Spleen (tissue), 11 donors: Measurements from ENCODE around the gene NSL1. TPM values are rescaled to one million over a fixed set of nuclear protein-coding genes. Genes with fewer than 3 reads are reported as not detected.
"Not testable (repeated sequence)": the region's sequence is repeated elsewhere in the genome, so short reads cannot be mapped to it uniquely, and the experiment has no call there.

ENCODE experiments used
- DNase-seq: peaks from one replicate; pipeline ENCODE4 v3.0.0-alpha.2; 2020
- H3K27ac ChIP-seq, 8 donors: fragments of 200-600 bp; sonication (generic) in 7 of 8; 1 replicate in 4 of 8; 2 replicates in 4 of 8; pipeline versions ENCODE4 v1.5.0 to v1.8.0; 2016 to 2021; ENCODE audit warnings: inconsistent platforms in 4 of 8, mild to moderate bottlenecking in 4 of 8, moderate library complexity in 1 of 8
- H3K27me3 ChIP-seq, 7 donors: fragments of 200-600 bp; sonication (generic) in 6 of 7; replicated peaks in 1 of 7; 1 replicate in 4 of 7; 2 replicates in 3 of 7; pipeline versions ENCODE4 v1.5.0 to v1.8.0; 2016 to 2021; ENCODE audit warnings: inconsistent platforms in 3 of 7, mild to moderate bottlenecking in 1 of 7
- H3K36me3 ChIP-seq, 6 donors: fragments of 200-600 bp; sonication (generic) in 5 of 6; 1 replicate in 4 of 6; 2 replicates in 2 of 6; pipeline versions ENCODE4 v1.5.0 to v1.8.0; 2016 to 2021; ENCODE audit warnings: inconsistent platforms in 2 of 6
- H3K4me1 ChIP-seq, 6 donors: fragments of 200-600 bp; sonication (generic) in 5 of 6; 1 replicate in 3 of 6; 2 replicates in 3 of 6; pipeline versions ENCODE4 v1.5.0 to v1.8.0; 2016 to 2021; ENCODE audit warnings: inconsistent platforms in 3 of 6
- H3K4me3 ChIP-seq, 8 donors: fragments of 200-600 bp; sonication (generic) in 7 of 8; 1 replicate in 4 of 8; 2 replicates in 4 of 8; pipeline versions ENCODE4 v1.5.0 to v1.8.0; 2016 to 2021; ENCODE audit warnings: inconsistent platforms in 4 of 8, mild to moderate bottlenecking in 4 of 8, moderate library complexity in 2 of 8
- H3K9me3 ChIP-seq, 8 donors: fragments of 200-600 bp; sonication (generic) in 7 of 8; 1 replicate in 4 of 8; 2 replicates in 4 of 8; pipeline versions ENCODE4 v1.5.0 to v1.8.0; 2016 to 2021; ENCODE audit warnings: inconsistent platforms in 4 of 8
- POLR2A ChIP-seq, 3 donors: fragments of 450-650 bp; IDR thresholded peaks; one replicate each; pipeline ENCODE4 v1.5.1; 2017; ENCODE audit warnings: antibody characterized with exemption in 3 of 3, mild to moderate bottlenecking in 1 of 3
- POLR2AphosphoS5 ChIP-seq, 3 donors: sonication (generic); formaldehyde crosslinking; IDR thresholded peaks; one replicate each; pipeline ENCODE4 v1.5.1; 2017; ENCODE audit warnings: antibody characterized with exemption in 3 of 3
- whole genome bisulfite sequencing, 5 donors: extraction: QIAGEN DNeasy Blood & Tissue Kit in 3 of 5; methylation state at CpG; one replicate each; pipeline versions ENCODE4 v1.1.5 to v1.1.7; 2013 to 2018; 5-methylcytosine and 5-hydroxymethylcytosine counted together
- intact Hi-C: fragments of 100-400 bp; cut with DNase I; formaldehyde crosslinking; loops from one replicate; pipeline ENCODE4 v1.15.0; 2023; ENCODE audit warnings: low total_unique reads
- polyA plus RNA-seq, 3 donors: library from polyadenylated mRNA; stranded (reverse); fragments of 200-250 nt; gene quantifications; one replicate each; pipeline ENCODE4 v1.2.1, GENCODE V29; 2013
- total RNA-seq, 7 donors: library from RNA; depleted of rRNA in 3 of 7; stranded (reverse); fragments of >200 nt in 3 of 7; fragmentation: NEBNext Ultra II Directional in 4 of 7; extraction: Animal tissue kit (Norgen Biotek cat#: 25700) in 4 of 7; gene quantifications; one replicate each; pipeline versions ENCODE4 v1.1.0 to v1.2.1, GENCODE V29; 2016 to 2021
- TF ChIP-seq, protein P1 (sequence below), 11 experiments: fragments of 200-600 bp in 7 of 11; fragments of 450-650 bp in 4 of 11; sonication (generic) in 4 of 11; IDR thresholded peaks in 8 of 11; conservative IDR thresholded peaks in 3 of 11; 1 replicate in 7 of 11; 2 replicates in 4 of 11; pipeline versions ENCODE4 v1.4.0 to v1.8.0; 2016 to 2021; ENCODE audit warnings: antibody characterized with exemption in 11 of 11, inconsistent platforms in 4 of 11, mild to moderate bottlenecking in 1 of 11
- donor health status: healthy with polysubstance abuse.
- donor health status: DM: no; HTN: no; CAD: no; lungs with moderate emphysema.
- donor health status: DM: no; HTN: no; CAD: no.
- donor health status: Bipolar disorder and iron deficiency.
- donor health status: healthy.
- donor health status: DM: no; HTN: no; CAD: no.
- donor health status: DM: yes; HTN: yes; CAD: no.

The NSL1 gene
- total and polyA plus RNA-seq, 10 donors, result 16.4 to 92.3 (median 38.2) TPM

DNA sequence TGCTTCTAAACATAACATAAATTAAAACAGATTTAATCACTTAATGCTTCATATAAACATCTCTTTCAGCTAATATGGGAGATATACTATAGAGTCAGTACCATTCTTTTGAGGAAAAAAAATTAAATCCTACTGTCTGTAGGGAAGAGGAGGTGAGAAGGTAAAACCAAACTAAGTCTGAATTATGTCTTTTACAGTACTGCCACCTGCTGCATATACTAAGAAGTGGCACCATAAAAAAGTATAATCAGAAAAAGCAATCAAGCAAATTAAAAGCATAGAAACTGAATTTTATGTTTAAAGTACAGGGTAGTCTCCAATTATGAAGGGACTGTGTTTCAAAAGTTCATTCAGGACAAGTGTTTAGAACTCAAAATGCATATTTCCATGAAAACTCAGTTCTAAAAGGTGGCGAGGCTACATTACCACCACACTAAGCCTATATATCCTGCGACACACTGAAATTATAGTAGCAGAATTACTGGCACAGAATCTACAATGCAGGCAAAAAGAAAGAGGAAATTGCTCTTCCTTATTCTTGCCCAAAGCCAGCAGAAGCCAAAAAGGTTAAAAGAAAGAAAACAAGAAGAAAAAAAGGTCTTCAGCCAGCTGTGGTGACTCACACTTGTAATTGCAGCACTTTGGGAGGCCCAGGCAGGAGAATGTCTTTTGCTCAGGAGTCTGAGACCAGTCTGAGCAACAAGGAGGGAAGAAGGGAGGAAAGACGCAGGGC lies 9.0 kb downstream of the NSL1 start:
- no peak for DNase-seq
- peaks cover 0 to 25% (median 3%) of the 10 kb centered on the region in 6 donors for H3K4me1 ChIP-seq
- H3K4me3 ChIP-seq, result no peak overlapping the region
- TF ChIP-seq POLR2A (IDR thresholded peaks at IDR 0.05), result no peak
- TF ChIP-seq, protein P1, sequence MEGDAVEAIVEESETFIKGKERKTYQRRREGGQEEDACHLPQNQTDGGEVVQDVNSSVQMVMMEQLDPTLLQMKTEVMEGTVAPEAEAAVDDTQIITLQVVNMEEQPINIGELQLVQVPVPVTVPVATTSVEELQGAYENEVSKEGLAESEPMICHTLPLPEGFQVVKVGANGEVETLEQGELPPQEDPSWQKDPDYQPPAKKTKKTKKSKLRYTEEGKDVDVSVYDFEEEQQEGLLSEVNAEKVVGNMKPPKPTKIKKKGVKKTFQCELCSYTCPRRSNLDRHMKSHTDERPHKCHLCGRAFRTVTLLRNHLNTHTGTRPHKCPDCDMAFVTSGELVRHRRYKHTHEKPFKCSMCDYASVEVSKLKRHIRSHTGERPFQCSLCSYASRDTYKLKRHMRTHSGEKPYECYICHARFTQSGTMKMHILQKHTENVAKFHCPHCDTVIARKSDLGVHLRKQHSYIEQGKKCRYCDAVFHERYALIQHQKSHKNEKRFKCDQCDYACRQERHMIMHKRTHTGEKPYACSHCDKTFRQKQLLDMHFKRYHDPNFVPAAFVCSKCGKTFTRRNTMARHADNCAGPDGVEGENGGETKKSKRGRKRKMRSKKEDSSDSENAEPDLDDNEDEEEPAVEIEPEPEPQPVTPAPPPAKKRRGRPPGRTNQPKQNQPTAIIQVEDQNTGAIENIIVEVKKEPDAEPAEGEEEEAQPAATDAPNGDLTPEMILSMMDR (IDR thresholded peaks at IDR 0.05 in 8 of 11, conservative IDR thresholded peaks at IDR 0.05 in 3 of 11), result peak in 10 of 11 experiments; percentile 30 to 75 (median 60)
- intact Hi-C loops, result loop anchor here (5.0 to 10.0 kb wide), 2 partner anchors 118 to 305 kb away; no protein-coding TSS in a partner anchor
- peak overlapping the region in 3 of 8 donors; percentile 9 to 42 (median 24) for H3K27ac ChIP-seq
- peaks cover 0 to 80% (median 60%) of the 10 kb centered on the region in 6 donors for H3K36me3 ChIP-seq
- 77 to 96% (median 84%) methylated on average over 3 of the region's 3 CpGs for WGBS, 5 donors
- H3K9me3 ChIP-seq, result no peaks in the 10 kb centered on the region
- no peaks in the 10 kb centered on the region for H3K27me3 ChIP-seq

GRCh38 chr1:212781225-212781624 lies 10.4 kb downstream of the NSL1 start:
- 66 to 86% (median 80%) methylated on average over 2 of the region's 2 CpGs for WGBS, 5 donors
- TF ChIP-seq POLR2AphosphoS5 (IDR thresholded peaks at IDR 0.05), result no peak
- TF ChIP-seq, protein P1 (IDR thresholded peaks at IDR 0.05 in 8 of 11, conservative IDR thresholded peaks at IDR 0.05 in 3 of 11), result no peak
- no peak for TF ChIP-seq POLR2A (IDR thresholded peaks at IDR 0.05)
- Histone ChIP-seq H3K27ac (no peak overlapping the region), H3K4me3 (no peak overlapping the region), H3K9me3 (no peaks in the 10 kb centered on the region), H3K36me3 (peaks cover 0 to 70% (median 52%) of the 10 kb centered on the region in 6 donors), H3K4me1 (peaks cover 0 to 21% (median 3%) of the 10 kb centered on the region in 6 donors), H3K27me3 (no peaks in the 10 kb centered on the region)
- DNase-seq, result no peak
- intact Hi-C loops, result loop anchor here (5.0 to 10.0 kb wide), 2 partner anchors 116 to 304 kb away; no protein-coding TSS in a partner anchor

DNA sequence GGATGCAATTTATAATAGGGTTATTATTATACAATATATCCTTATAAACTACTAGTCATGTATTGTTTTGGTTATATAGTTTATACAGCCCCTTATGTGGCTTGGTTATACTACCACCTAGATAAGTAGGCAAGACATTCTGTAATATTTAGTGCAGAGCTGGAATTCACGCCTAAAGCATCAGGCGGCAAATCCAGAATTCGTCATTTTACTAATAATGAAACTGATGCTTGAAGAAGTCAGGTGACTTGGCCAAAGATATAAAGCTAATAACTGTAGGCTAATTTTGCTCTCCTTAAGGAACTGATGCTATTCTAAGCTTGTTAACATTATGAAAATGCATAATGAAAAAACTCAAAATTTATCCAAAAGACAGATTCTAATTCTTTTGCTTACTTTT lies 10.8 kb downstream of the NSL1 start:
- TF ChIP-seq POLR2AphosphoS5 (IDR thresholded peaks at IDR 0.05) (no peak), POLR2A (IDR thresholded peaks at IDR 0.05) (no peak)
- TF ChIP-seq, protein P1 (IDR thresholded peaks at IDR 0.05 in 8 of 11, conservative IDR thresholded peaks at IDR 0.05 in 3 of 11), result no peak
- H3K4me3 ChIP-seq, result no peak overlapping the region
- no peak overlapping the region for H3K27ac ChIP-seq
- intact Hi-C loops, result loop anchor here (5.0 to 10.0 kb wide), 2 partner anchors 116 to 303 kb away; no protein-coding TSS in a partner anchor
- H3K9me3 ChIP-seq, result no peaks in the 10 kb centered on the region
- H3K4me1 ChIP-seq, result peaks cover 0 to 21% (median 3%) of the 10 kb centered on the region in 6 donors
- no peaks in the 10 kb centered on the region for H3K27me3 ChIP-seq
- peaks cover 0 to 66% (median 48%) of the 10 kb centered on the region in 6 donors for H3K36me3 ChIP-seq
- 68 to 85% (median 75%) methylated on average over 3 of the region's 3 CpGs for WGBS, 5 donors
- DNase-seq, result no peak

DNA sequence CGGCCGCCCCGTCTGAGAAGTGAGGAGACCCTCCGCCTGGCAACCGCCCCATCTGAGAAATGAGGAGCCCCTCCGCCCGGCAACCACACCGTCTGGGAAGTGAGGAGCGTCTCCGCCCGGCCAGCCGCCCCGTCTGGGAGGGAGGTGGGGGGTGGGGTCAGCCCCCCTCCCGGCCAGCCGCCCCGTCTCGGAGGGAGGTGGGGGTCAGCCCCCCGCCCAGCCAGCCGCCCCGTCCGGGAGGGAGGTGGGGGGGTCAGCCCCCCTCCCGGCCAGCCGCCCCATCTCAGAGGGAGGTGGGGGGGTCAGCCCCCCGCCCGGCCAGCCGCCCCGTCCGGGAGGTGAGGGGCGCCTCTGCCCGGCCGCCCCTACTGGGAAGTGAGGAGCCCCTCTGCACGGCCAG lies 12.5 kb downstream of the NSL1 start:
- H3K27me3 ChIP-seq, H3K27ac ChIP-seq, DNase-seq, H3K4me3 ChIP-seq, intact Hi-C loops, H3K9me3 ChIP-seq: not testable (repeated sequence)
- Histone ChIP-seq H3K4me1 (peaks cover 0 to 32% (median 8%) of the 10 kb centered on the region in 6 donors), H3K36me3 (peaks cover 0 to 62% (median 34%) of the 10 kb centered on the region in 6 donors)
- WGBS, 5 donors, result 96 to 100% (median 97%) methylated on average over 4 to 31 of the region's 32 CpGs; no CpG with 5 or more reads in 1 of the 5 donors
